ENCODE results near the gene POU2AF1.

- TF ChIP-seq CTCF (IDR thresholded peaks at IDR 0.05), result no peak
- no peak for TF ChIP-seq POLR2A (IDR thresholded peaks at IDR 0.05)
Measured at GRCh38 chr11:111419181-111419580, 40.1 kb upstream of the POU2AF1 start.

Data from right lobe of liver (tissue), 4 donors.